Thymus (tissue), 11 donors: ENCODE measurements around the gene MAGI2. TPM values are rescaled to one million over a fixed set of nuclear protein-coding genes. Genes with fewer than 3 reads are reported as not detected.

Source experiments
- DNase-seq, 9 donors: peaks; one replicate each; pipeline ENCODE4 v3.0.0-alpha.2; 2013; ENCODE audit warnings: low spot score in 9 of 9, low read depth in 6 of 9, missing footprints in 1 of 9
- H3K27ac ChIP-seq, 2 donors: one replicate each; pipeline ENCODE4 v1.5.1; 2013; ENCODE audit warnings: control low read depth in 1 of 2, low read depth in 1 of 2, low read length in 1 of 2, mild to moderate bottlenecking in 1 of 2, moderate library complexity in 1 of 2
- H3K27me3 ChIP-seq, 2 donors: one replicate each; pipeline ENCODE4 v1.5.1; 2013; ENCODE audit warnings: low read length in 1 of 2; ENCODE audit not compliant: control insufficient read depth in 2 of 2, insufficient read depth in 1 of 2
- H3K36me3 ChIP-seq, 2 donors: one replicate each; pipeline ENCODE4 v1.5.1; 2013; ENCODE audit warnings: low read length in 1 of 2, mild to moderate bottlenecking in 1 of 2, moderate library complexity in 1 of 2; ENCODE audit not compliant: control insufficient read depth in 2 of 2, insufficient read depth in 2 of 2
- H3K4me1 ChIP-seq, 2 donors: one replicate each; pipeline ENCODE4 v1.5.1; 2013; ENCODE audit warnings: low read length in 2 of 2; ENCODE audit not compliant: control insufficient read depth in 2 of 2, insufficient read depth in 2 of 2
- H3K4me3 ChIP-seq, 2 donors: one replicate each; pipeline ENCODE4 v1.5.1; 2013; ENCODE audit warnings: low read length in 2 of 2, control low read depth in 1 of 2, mild to moderate bottlenecking in 1 of 2
- H3K9me3 ChIP-seq, 2 donors: one replicate each; pipeline ENCODE4 v1.5.1; 2013; ENCODE audit warnings: low read length in 1 of 2, mild to moderate bottlenecking in 1 of 2; ENCODE audit not compliant: control insufficient read depth in 2 of 2, insufficient read depth in 1 of 2
- WGBS: extraction: QIAGEN DNeasy Blood & Tissue Kit; methylation state at CpG from one replicate; pipeline ENCODE4 v1.1.7; 2013; 5-methylcytosine and 5-hydroxymethylcytosine counted together
- polyA plus RNA-seq: library from polyadenylated mRNA; stranded (reverse); fragments of 200-250 nt; gene quantifications from one replicate; pipeline ENCODE4 v1.2.3, GENCODE V29; 2013
- total RNA-seq: library from RNA; stranded (reverse); fragments of 120-200 nt; gene quantifications from one replicate; pipeline ENCODE4 v1.2.4, GENCODE V29; 2013
- donor health status: healthy.

MAGI2 gene
- total and polyA plus RNA-seq, 2 donors: 0.42 to 1.7 TPM

DNA sequence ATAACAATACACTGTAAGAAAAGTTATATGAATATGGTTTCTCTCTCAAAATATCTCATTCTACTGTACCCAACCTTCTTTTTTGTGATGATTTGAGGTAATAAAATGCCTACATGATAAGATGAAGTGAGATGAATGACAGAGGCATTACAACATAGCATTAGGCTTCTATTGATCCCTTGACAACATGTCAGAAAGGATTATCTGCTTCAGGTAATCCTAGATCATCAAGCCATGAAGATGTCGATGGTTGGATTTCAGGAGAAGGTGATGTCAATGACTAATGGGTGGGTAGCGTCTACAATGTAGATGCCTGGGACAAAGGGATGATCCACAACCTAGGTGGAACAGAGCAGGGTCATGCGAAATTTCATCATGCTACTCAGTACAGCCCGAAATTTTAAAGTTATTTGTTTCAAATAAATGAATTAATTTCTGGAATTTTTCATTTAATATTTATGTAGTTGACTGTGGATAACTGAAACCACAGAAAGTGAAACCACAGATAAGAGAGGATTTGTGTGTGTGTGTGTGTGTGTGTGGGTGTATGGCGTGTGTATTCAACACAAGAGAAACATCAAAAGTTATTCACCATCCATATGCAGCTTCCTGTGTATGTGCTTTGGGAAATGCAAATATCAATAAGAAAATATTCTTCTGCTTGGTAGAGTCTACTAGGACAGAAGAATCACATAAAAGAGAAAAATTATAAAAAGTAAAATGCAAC is 77.0 kb downstream of the MAGI2 start:
- no peaks in the 10 kb centered on the region for H3K27me3 ChIP-seq
- no peak overlapping the region for H3K27ac ChIP-seq
- DNase-seq: no peak
- H3K4me3 ChIP-seq: no peak overlapping the region
- no peaks in the 10 kb centered on the region for H3K36me3 ChIP-seq
- WGBS: 82% methylated on average over 5 of the region's 5 CpGs
- H3K9me3 ChIP-seq: no peaks in the 10 kb centered on the region
- no peaks in the 10 kb centered on the region for H3K4me1 ChIP-seq

DNA sequence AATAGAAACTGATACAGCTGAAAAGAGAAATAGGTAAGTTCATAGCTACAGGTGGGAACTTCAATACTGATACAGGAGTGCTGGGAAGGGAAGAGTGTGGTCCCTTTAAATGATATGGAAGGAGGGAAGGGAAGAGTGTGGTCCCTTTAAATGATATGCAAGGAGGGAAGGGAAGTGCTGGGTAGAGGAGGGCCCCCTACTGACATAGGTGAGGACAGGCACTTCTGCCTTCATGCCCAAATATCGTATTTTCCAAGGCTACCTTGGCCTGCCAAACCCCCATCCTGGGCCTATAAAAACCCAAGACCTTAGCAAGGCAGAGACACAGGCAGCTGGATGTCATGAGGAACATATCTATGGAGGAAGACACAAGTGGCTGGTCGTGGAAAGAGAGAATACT is 92.3 kb downstream of the MAGI2 start:
- WGBS: 82% methylated on average over 2 of the region's 2 CpGs
- no peaks in the 10 kb centered on the region for H3K36me3 ChIP-seq
- H3K27ac ChIP-seq: no peak overlapping the region
- no peaks in the 10 kb centered on the region for H3K27me3 ChIP-seq
- no peak overlapping the region for H3K4me3 ChIP-seq
- no peaks in the 10 kb centered on the region for H3K4me1 ChIP-seq
- DNase-seq: no peak
- no peaks in the 10 kb centered on the region for H3K9me3 ChIP-seq

DNA sequence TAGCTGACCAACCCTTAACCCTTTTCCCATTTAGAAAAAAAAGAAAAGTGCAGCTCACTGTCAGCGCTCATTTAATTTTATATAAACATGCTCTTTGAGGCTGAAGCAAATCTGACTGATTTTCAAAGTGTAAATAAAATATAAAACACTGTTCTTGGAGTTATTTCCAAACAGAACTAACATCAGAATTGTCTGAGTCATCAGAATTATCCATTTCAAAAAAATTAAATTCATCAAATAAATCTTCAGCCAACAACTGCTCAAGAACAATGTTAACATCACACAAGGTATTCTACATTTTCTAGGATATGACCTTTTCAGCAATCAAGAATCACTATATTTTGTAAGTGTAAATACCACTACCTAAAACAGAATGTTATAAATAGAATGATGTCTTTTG is 93.6 kb downstream of the MAGI2 start:
- Histone ChIP-seq H3K4me3 (no peak overlapping the region), H3K27me3 (no peaks in the 10 kb centered on the region), H3K9me3 (no peaks in the 10 kb centered on the region), H3K36me3 (no peaks in the 10 kb centered on the region), H3K27ac (no peak overlapping the region), H3K4me1 (no peaks in the 10 kb centered on the region)
- no peak for DNase-seq
- 94% methylated on average over 1 of the region's 1 CpG for WGBS

DNA sequence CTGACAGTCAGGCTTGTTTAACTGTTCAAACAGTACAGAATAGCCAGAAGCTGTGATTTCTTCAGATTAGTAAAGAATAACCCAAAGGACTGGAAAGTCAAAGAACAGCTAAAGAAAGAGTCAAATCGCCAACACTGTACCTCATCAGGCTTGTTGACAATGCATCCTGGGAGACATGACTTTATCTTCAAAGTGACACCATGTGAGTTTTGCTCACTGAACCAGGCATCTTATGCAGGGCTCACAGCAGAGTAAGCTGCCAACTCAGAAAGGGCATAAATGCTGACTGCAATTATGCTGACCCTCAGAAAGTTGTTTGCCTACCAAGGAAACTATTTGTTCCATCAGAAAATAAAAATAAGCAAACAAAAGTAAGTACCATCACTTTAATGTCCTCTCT is 96.4 kb downstream of the MAGI2 start:
- DNase-seq: no peak
- WGBS: 95% methylated on average over 1 of the region's 1 CpG
- H3K27me3 ChIP-seq: no peaks in the 10 kb centered on the region
- no peak overlapping the region for H3K4me3 ChIP-seq
- no peaks in the 10 kb centered on the region for H3K9me3 ChIP-seq
- H3K27ac ChIP-seq: no peak overlapping the region
- no peaks in the 10 kb centered on the region for H3K4me1 ChIP-seq
- no peaks in the 10 kb centered on the region for H3K36me3 ChIP-seq

DNA sequence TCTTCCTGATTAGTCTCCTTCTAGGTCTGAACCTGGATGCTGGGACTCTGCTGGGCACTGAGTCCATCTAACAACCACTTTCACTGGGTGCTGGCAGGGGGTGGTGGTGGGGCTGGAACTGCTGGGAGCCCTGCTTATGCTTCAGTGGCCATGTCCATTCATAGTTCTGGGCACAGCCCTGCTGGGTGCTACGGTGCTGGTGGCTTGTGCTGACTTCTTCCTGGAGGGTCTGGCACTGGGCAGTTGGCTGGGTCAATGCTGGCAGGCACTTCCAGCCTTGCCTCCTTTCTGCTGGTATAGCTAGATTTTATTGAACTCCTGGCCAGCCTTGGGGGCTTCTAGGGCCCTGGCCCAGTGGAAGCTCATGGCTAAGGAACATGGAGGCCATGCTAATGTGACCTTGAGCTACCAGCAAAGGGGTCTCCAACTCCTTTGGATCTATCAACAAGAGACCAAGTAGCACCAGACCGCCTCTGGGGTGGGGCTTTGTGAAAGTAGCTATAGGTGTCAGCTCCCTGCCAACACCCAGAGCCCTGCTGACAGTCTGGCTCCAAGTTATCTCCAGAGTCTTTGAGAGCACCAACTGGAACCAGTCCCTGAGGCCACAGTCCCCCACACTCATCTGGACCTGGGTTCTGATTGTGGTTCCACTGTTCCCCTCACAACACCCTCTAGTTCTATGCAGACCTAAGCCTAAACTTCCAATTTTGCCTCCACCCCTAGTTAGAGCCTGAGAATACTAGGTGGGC is 99.6 kb downstream of the MAGI2 start:
- WGBS: 89% methylated on average over 2 of the region's 2 CpGs
- H3K9me3 ChIP-seq: no peaks in the 10 kb centered on the region
- H3K27me3 ChIP-seq: no peaks in the 10 kb centered on the region
- no peak for DNase-seq
- H3K27ac ChIP-seq: no peak overlapping the region
- H3K36me3 ChIP-seq: no peaks in the 10 kb centered on the region
- H3K4me1 ChIP-seq: no peaks in the 10 kb centered on the region
- no peak overlapping the region for H3K4me3 ChIP-seq

DNA sequence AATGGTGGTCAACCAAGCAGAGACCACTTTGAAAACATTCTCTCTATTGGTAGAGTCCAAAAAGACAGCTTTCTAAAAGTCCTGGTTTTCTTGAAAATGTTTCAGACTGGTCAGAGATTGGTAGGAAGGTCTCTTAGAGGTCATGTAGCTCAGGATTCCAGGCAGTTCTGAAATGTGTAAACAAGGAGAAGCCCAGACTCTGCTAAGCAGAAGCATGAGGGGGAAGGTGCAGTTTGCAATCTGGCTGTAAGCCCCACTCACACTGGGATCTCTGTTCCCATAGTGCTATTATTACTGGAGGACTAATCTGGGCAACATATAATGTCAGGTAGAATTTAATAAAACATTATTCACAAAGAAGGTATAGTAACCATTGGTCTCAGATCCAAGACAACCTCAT is 101.1 kb downstream of the MAGI2 start:
- Histone ChIP-seq H3K4me3 (no peak overlapping the region), H3K27me3 (no peaks in the 10 kb centered on the region), H3K9me3 (no peaks in the 10 kb centered on the region), H3K27ac (no peak overlapping the region), H3K4me1 (no peaks in the 10 kb centered on the region), H3K36me3 (no peaks in the 10 kb centered on the region)
- no peak for DNase-seq

DNA sequence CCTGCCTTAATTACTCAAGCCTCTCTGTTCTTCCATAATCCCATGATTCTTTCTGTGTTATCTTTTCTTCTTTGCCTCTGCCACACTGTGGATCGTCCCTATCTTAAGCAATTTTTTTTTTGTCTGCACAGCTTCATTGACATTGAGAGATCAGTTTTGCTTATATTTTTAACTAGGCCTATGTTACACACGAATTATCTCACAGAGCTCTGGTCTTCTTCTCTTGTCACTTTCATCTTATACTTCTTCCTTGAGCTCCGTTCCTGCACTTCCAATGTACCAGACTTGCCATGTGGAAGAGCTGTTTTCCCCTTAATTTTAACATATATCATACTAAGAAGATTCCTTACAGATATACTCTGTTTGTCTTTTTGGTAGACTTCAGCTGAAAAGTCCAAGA is 106.1 kb downstream of the MAGI2 start:
- no peaks in the 10 kb centered on the region for H3K36me3 ChIP-seq
- no peak overlapping the region for H3K4me3 ChIP-seq
- H3K4me1 ChIP-seq: no peaks in the 10 kb centered on the region
- no peaks in the 10 kb centered on the region for H3K27me3 ChIP-seq
- H3K9me3 ChIP-seq: no peaks in the 10 kb centered on the region
- no peak overlapping the region for H3K27ac ChIP-seq
- WGBS: 90% methylated on average over 3 of the region's 3 CpGs
- no peak for DNase-seq

DNA sequence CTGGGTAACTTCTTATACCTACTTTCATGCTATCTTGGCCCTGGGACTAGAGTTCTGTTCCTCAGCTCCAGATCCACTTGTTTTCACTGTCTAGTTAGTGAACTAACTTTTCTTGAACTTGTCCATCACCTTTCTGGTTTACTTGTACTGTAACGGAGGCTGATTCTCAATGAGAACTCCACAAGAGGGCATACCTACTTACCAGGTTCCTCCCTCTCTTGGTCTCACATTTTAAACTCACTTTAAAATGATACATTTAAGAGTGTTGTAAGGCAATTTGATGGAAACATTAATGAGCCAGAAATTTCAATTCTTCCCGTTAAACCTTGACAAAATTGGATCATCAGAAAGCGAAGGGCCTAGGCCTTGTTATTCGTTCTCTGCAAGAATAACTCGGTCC is 111.6 kb downstream of the MAGI2 start:
- H3K9me3 ChIP-seq: no peaks in the 10 kb centered on the region
- DNase-seq: no peak
- no peaks in the 10 kb centered on the region for H3K36me3 ChIP-seq
- no peaks in the 10 kb centered on the region for H3K4me1 ChIP-seq
- no peak overlapping the region for H3K4me3 ChIP-seq
- 96% methylated on average over 5 of the region's 5 CpGs for WGBS
- no peak overlapping the region for H3K27ac ChIP-seq
- H3K27me3 ChIP-seq: no peaks in the 10 kb centered on the region

DNA sequence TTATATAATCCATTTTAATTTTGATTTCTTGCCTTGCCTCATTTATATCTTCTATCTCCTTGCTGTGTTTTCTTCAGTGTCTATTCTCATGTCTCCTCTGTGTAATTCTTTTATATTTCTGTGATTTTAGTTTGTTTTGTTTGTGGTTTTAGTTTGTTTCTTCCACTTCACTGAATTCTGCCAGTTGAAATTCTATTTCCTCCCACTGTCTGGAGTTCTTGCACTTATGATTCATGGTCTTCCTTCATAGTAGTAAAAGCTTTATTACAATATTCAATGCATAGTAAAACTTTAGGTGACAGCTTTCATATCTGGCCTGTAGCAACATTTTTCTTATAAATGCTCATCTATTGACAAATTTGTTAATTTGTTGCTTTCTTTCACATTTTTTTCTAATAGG is 113.3 kb downstream of the MAGI2 start:
- no peak for DNase-seq
- no peak overlapping the region for H3K27ac ChIP-seq
- no peak overlapping the region for H3K4me3 ChIP-seq
- no peaks in the 10 kb centered on the region for H3K4me1 ChIP-seq
- no peaks in the 10 kb centered on the region for H3K9me3 ChIP-seq
- no peaks in the 10 kb centered on the region for H3K27me3 ChIP-seq
- H3K36me3 ChIP-seq: no peaks in the 10 kb centered on the region
